ENCODE data around the gene WSCD2. TPM values are rescaled to one million over a fixed set of nuclear protein-coding genes. Genes with fewer than 3 reads are reported as not detected.

WSCD2 gene
- total RNA-seq, 4 donors from 2014 or later = under 0.01 to 1.5 (median 0.49) TPM; not detected in 1

DNA sequence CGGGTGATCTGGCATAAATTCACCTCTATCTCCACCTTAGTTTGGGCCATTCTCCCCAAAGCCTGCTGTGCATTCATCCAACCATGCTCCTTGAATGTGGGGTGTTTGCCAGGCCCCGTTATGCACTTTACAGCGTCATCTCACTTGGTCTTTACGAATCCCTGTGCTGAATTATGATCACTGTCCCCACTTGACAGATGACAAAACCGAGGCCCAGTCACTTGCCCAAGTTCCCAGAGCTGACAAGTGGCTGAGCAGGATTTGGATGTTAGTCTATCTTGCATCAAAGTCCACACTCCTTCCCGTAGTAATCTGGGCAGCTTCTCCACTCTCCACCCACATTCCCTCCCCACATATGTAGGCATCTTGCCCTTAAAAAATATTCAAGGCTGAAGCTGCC, 44.8 kb downstream of the WSCD2 start:
- no peak for TF ChIP-seq CTCF (IDR thresholded peaks at IDR 0.05; ENCODE audit: low read depth)

DNA sequence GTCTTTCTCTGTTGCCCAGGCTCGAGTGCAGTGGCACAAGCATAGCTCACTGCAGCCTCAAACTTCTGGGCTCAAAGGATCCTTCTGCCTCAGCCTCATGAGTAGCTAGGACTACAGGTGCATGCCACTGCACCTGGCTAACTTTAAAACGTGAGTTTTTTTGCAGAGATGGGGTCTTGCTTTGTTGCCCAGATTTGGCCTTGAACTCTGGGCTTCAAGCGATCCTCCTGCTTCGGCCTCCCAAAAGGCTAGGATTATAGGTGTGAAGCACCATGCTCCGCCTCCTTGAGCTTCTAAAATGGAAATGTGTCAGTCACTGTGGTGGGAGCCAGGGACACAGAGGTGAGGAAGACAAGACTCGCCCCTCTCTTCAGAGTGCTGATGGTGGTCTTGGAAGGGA, 45.6 kb downstream of the WSCD2 start:
- no peak for TF ChIP-seq CTCF (IDR thresholded peaks at IDR 0.05; ENCODE audit: low read depth)

GRCh38 chr12:108175310-108175709, 46.2 kb downstream of the WSCD2 start:
- TF ChIP-seq CTCF (IDR thresholded peaks at IDR 0.05; ENCODE audit: low read depth) = no peak

DNA sequence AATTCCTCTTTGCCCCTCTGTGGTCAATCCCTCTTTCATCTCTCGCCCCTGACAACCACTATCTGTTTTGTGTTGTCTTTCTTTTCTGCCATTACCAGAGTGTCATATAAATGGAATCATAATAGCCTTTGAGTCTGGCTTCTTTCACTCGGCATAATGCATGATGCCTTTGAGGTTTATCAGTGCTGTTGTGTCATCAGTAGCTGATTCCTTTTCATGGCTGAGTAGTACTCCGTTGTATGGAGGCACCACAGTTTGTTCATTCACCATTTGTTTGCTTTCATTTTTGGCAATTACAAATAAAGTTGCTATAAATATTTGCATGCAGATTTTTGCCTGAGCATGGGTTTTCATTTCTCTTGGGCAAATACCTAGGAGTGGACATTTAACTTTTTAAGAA, 47.2 kb downstream of the WSCD2 start:
- TF ChIP-seq CTCF (IDR thresholded peaks at IDR 0.05; ENCODE audit: low read depth) = no peak

GRCh38 chr12:108177131-108177530, 48.0 kb downstream of the WSCD2 start:
- TF ChIP-seq CTCF (IDR thresholded peaks at IDR 0.05; ENCODE audit: low read depth) = no peak

GRCh38 chr12:108179305-108179704, 50.2 kb downstream of the WSCD2 start:
- TF ChIP-seq CTCF (IDR thresholded peaks at IDR 0.05; ENCODE audit: low read depth) = no peak

GRCh38 chr12:108180255-108181094, 51.4 kb downstream of the WSCD2 start:
- no peak for TF ChIP-seq CTCF (IDR thresholded peaks at IDR 0.05; ENCODE audit: low read depth)
